CD4-positive, alpha-beta T cell (primary cell): Measurements from ENCODE around the gene MYO1C. TPM values are rescaled to one million over a fixed set of nuclear protein-coding genes. Genes with fewer than 3 reads are reported as not detected.

Source experiments
- ATAC-seq: fragments of 200-7000 bp; cut with Tn5 transposase; one replicate; pipeline ENCODE4 v1.10.0; 2022; ENCODE audit warnings: mild to moderate bottlenecking; ENCODE audit not compliant: poor library complexity
- CTCF ChIA-PET: fragments of 350-600 bp; sonication (Branson Sonifier 250); formaldehyde crosslinking; loops from one replicate; lab custom pipeline; 2021; ENCODE audit warnings: antibody characterized with exemption, inconsistent platforms; lab: Charles Lee
- POLR2A ChIA-PET: fragments of 350-600 bp; sonication (Branson Sonifier 250); formaldehyde crosslinking; loops from one replicate; lab custom pipeline; 2021; ENCODE audit warnings: antibody characterized with exemption, inconsistent platforms; lab: Charles Lee
- DNase-seq, 14 experiments: peaks; one replicate each; pipeline ENCODE4 v3.0.0-alpha.2; 2013 to 2020; ENCODE audit warnings: mixed read lengths in 2 of 14
- H3K27ac ChIP-seq, 2 donors: one replicate each; pipeline versions ENCODE4 v1.5.1 to v1.7.0; 2013; ENCODE audit warnings: low read length in 2 of 2, low read depth in 1 of 2, mild to moderate bottlenecking in 1 of 2
- H3K27me3 ChIP-seq, 2 experiments: 1 replicate in 1 of 2; 2 replicates in 1 of 2; pipeline versions ENCODE4 v1.6.1 to v1.7.0; 2013; ENCODE audit warnings: low read length in 2 of 2, control low read depth in 1 of 2, mild to moderate bottlenecking in 1 of 2, moderate library complexity in 1 of 2; ENCODE audit not compliant: insufficient read depth in 2 of 2, control insufficient read depth in 1 of 2
- H3K36me3 ChIP-seq: one replicate; pipeline ENCODE4 v1.6.1; 2013; ENCODE audit warnings: low read length, control low read depth; ENCODE audit not compliant: insufficient read depth
- H3K4me1 ChIP-seq: one replicate; pipeline ENCODE4 v1.6.1; 2013; ENCODE audit warnings: low read length, control low read depth; ENCODE audit not compliant: insufficient read depth
- H3K4me3 ChIP-seq: one replicate; pipeline ENCODE4 v1.5.1; 2013; ENCODE audit warnings: mild to moderate bottlenecking, low read length, moderate library complexity
- H3K9me3 ChIP-seq, 2 experiments: 1 replicate in 1 of 2; 2 replicates in 1 of 2; pipeline versions ENCODE4 v1.6.1 to v1.7.0; 2013; ENCODE audit warnings: low read length in 2 of 2, mild to moderate bottlenecking in 2 of 2, control low read depth in 1 of 2, moderate library complexity in 1 of 2; ENCODE audit not compliant: control insufficient read depth in 1 of 2, insufficient read depth in 1 of 2
- H3K27ac Mint-ChIP-seq: one replicate; pipeline ENCODE4 v1.8.0; 2020; ENCODE audit warnings: mixed read lengths
- H3K27me3 Mint-ChIP-seq: one replicate; pipeline ENCODE4 v1.8.0; 2021; ENCODE audit warnings: mixed read lengths
- H3K36me3 Mint-ChIP-seq: one replicate; pipeline ENCODE4 v1.8.0; 2021; ENCODE audit warnings: low read depth, mixed read lengths
- H3K4me1 Mint-ChIP-seq: one replicate; pipeline ENCODE4 v1.8.0; 2021; ENCODE audit warnings: low read depth, mixed read lengths
- H3K4me3 Mint-ChIP-seq: one replicate; pipeline ENCODE4 v1.8.0; 2020; ENCODE audit warnings: mild to moderate bottlenecking, mixed read lengths
- H3K9me3 Mint-ChIP-seq: one replicate; pipeline ENCODE4 v1.8.0; 2020; ENCODE audit warnings: mixed read lengths
- CTCF ChIP-seq: fragments of 200-600 bp; IDR thresholded peaks from one replicate; pipeline ENCODE4 v1.8.0; 2022; ENCODE audit warnings: antibody characterized with exemption, mild to moderate bottlenecking
- intact Hi-C, 2 experiments: fragments of 100-400 bp; cut with DNase I in 1 of 2; cut with micrococcal nuclease in 1 of 2; formaldehyde crosslinking; loops; one replicate each; pipeline versions ENCODE4 v1.15.1 to v1.9.0; 2023 to 2025; cut with DNase I, micrococcal nuclease
- total RNA-seq, 174 experiments: library from RNA in 2 of 174; stranded (reverse) in 2 of 174; gene quantifications; one replicate each; pipeline ENCODE4 v1.2.3 and lab custom pipeline; 2021 to 2026

MYO1C gene
- total RNA-seq, 2 experiments from 2014 or later, result 21.0 to 24.7 TPM

- intact Hi-C loops, result no loop called here
- Histone ChIP-seq H3K27ac (no peak overlapping the region), H3K9me3 (no peaks in the 10 kb centered on the region), H3K27me3 (no peaks in the 10 kb centered on the region), H3K4me3 (no peak overlapping the region), H3K4me1 (peaks cover 23% of the 10 kb centered on the region), H3K36me3 (peaks cover 26% of the 10 kb centered on the region)
- Mint-ChIP-seq H3K36me3 (peaks cover 42% of the 10 kb centered on the region), H3K27ac (no peak overlapping the region), H3K4me3 (no peak overlapping the region), H3K27me3 (no peaks in the 10 kb centered on the region), H3K9me3 (no peaks in the 10 kb centered on the region), H3K4me1 (peaks cover 19% of the 10 kb centered on the region)
- DNase-seq, result no peak
- CTCF ChIA-PET, result interaction anchor here (1.3 kb wide), 1 partner anchor 10 kb away, joined by 3 read pairs; no protein-coding TSS in a partner anchor
- no peak for TF ChIP-seq CTCF
- ATAC-seq, result no peak
- POLR2A ChIA-PET, result interaction anchor here (0.6 kb wide), 1 partner anchor 13 kb away, joined by 5 read pairs; no protein-coding TSS in a partner anchor
Measured at GRCh38 chr17:1522626-1523025, 30.1 kb upstream of the MYO1C start.

- Histone ChIP-seq H3K4me1 (peaks cover 17% of the 10 kb centered on the region), H3K27me3 (no peaks in the 10 kb centered on the region), H3K27ac (no peak overlapping the region), H3K4me3 (no peak overlapping the region), H3K9me3 (no peaks in the 10 kb centered on the region), H3K36me3 (peaks cover 26% of the 10 kb centered on the region)
- no peak for ATAC-seq
- intact Hi-C loops, result no loop called here
- no peak for TF ChIP-seq CTCF
- POLR2A ChIA-PET, result no interaction called here
- Mint-ChIP-seq H3K4me1 (peaks cover 11% of the 10 kb centered on the region), H3K27me3 (no peaks in the 10 kb centered on the region), H3K27ac (no peak overlapping the region), H3K9me3 (no peaks in the 10 kb centered on the region), H3K36me3 (peaks cover 38% of the 10 kb centered on the region), H3K4me3 (peak overlapping the region; percentile 30)
- CTCF ChIA-PET, result interaction anchor here (1.1 kb wide), 1 partner anchor 156 kb away, joined by 4 read pairs; no protein-coding TSS in a partner anchor
- DNase-seq, result no peak
Measured at GRCh38 chr17:1521086-1521640, 28.7 kb upstream of the MYO1C start.

- Mint-ChIP-seq H3K4me1 (peaks cover 16% of the 10 kb centered on the region), H3K4me3 (no peak overlapping the region), H3K9me3 (no peaks in the 10 kb centered on the region), H3K27me3 (no peaks in the 10 kb centered on the region), H3K27ac (peak overlapping the region; percentile 27), H3K36me3 (peaks cover 49% of the 10 kb centered on the region)
- ChIA-PET POLR2A (interaction anchor here (1.1 kb wide), 1 partner anchor 27 kb away, joined by 3 read pairs; the partner anchor contains the start of gene MYO1C), CTCF (no interaction called here)
- Histone ChIP-seq H3K36me3 (peaks cover 21% of the 10 kb centered on the region), H3K4me3 (no peak overlapping the region), H3K9me3 (no peaks in the 10 kb centered on the region), H3K27ac (no peak overlapping the region), H3K4me1 (peaks cover 28% of the 10 kb centered on the region), H3K27me3 (no peaks in the 10 kb centered on the region)
- intact Hi-C loops, result loop anchor here in 1 of 2 experiments (5.0 kb wide), 1 partner anchor 252 kb away; no protein-coding TSS in a partner anchor
- DNase-seq (no peak), ATAC-seq (no peak)
- TF ChIP-seq CTCF, result no peak
Measured at GRCh38 chr17:1519678-1520077, 27.2 kb upstream of the MYO1C start.
